H1 (cell line): ENCODE results near the gene BEX3. TPM values are rescaled to one million over a fixed set of nuclear protein-coding genes. Genes with fewer than 3 reads are reported as not detected.

Experiments
- CTCF ChIA-PET: fragments of 300-600 bp; sonication (Branson Sonifier 250); formaldehyde crosslinking; loops from one replicate; lab custom pipeline; 2021; ENCODE audit not compliant: partially characterized antibody; lab: Charles Lee
- POLR2A ChIA-PET: fragments of 300-600 bp; sonication (Branson Sonifier 250); formaldehyde crosslinking; loops from one replicate; lab custom pipeline; 2021; ENCODE audit warnings: inconsistent platforms; ENCODE audit not compliant: partially characterized antibody; lab: Charles Lee
- DNase-seq, 2 experiments: peaks; one replicate each; pipeline versions ENCODE4 v3.0.0 to v3.0.0-alpha.2; 2010 to 2022; ENCODE audit warnings: low spot score in 2 of 2, low read depth in 1 of 2, mixed read lengths in 1 of 2
- FAIRE-seq: peaks from 2 replicates; lab custom pipeline; 2011; peaks lifted over from hg19 to GRCh38; lab: Jason Lieb, UNC
- H2AFZ ChIP-seq: 2 replicates; pipeline ENCODE4 v1.8.1; 2012; ENCODE audit warnings: low read length, inconsistent platforms
- H2AK5ac ChIP-seq: 2 replicates; pipeline ENCODE4 v1.6.1; 2013; ENCODE audit warnings: low read depth, low read length
- H2BK120ac ChIP-seq: replicated peaks from 2 replicates; pipeline ENCODE3; 2013; ENCODE audit warnings: low read depth, low read length, inconsistent platforms
- H2BK12ac ChIP-seq: 2 replicates; pipeline ENCODE4 v1.6.1; 2013; ENCODE audit warnings: low read depth, low read length
- H2BK15ac ChIP-seq: 2 replicates; pipeline ENCODE4 v1.6.1; 2013; ENCODE audit warnings: low read length
- H2BK20ac ChIP-seq: 2 replicates; pipeline ENCODE4 v1.6.1; 2013; ENCODE audit warnings: low read length
- H2BK5ac ChIP-seq: 2 replicates; pipeline ENCODE4 v1.6.1; 2013; ENCODE audit warnings: low read depth, low read length
- H3K14ac ChIP-seq: 2 replicates; pipeline ENCODE4 v1.6.1; 2013; ENCODE audit warnings: inconsistent platforms; ENCODE audit not compliant: insufficient read length
- H3K18ac ChIP-seq: 2 replicates; pipeline ENCODE4 v1.6.1; 2013; ENCODE audit warnings: low read length; ENCODE audit errors: extremely low read depth
- H3K23ac ChIP-seq: 2 replicates; pipeline ENCODE4 v1.6.1; 2013; ENCODE audit warnings: inconsistent platforms; ENCODE audit not compliant: insufficient read length
- H3K23me2 ChIP-seq: 2 replicates; pipeline ENCODE4 v1.6.1; 2013; ENCODE audit warnings: low read depth, low read length
- H3K27ac ChIP-seq: 2 replicates; pipeline ENCODE4 v1.6.1; 2011; ENCODE audit warnings: low read depth, low read length, inconsistent platforms
- H3K27me3 ChIP-seq, 4 experiments: replicated peaks in 1 of 4; 1 replicate in 1 of 4; 2 replicates in 3 of 4; pipeline versions ENCODE4 v1.6.1 to v1.8.1; 2011 to 2013; ENCODE audit warnings: low read length in 3 of 4, mild to moderate bottlenecking in 3 of 4, inconsistent platforms in 2 of 4, mixed read lengths in 2 of 4, moderate library complexity in 1 of 4; ENCODE audit not compliant: control insufficient read depth in 3 of 4, insufficient read depth in 3 of 4; ENCODE audit errors: extremely low read depth in 1 of 4
- H3K36me3 ChIP-seq, 4 experiments: 2 replicates each; pipeline versions ENCODE4 v1.6.1 to v1.8.1; 2011 to 2013; ENCODE audit warnings: mild to moderate bottlenecking in 4 of 4, low read length in 3 of 4, moderate library complexity in 2 of 4, control low read depth in 1 of 4, inconsistent platforms in 1 of 4; ENCODE audit not compliant: insufficient read depth in 4 of 4, control insufficient read depth in 2 of 4
- H3K4ac ChIP-seq: replicated peaks from 2 replicates; pipeline ENCODE3; 2013; ENCODE audit warnings: low read length, low read depth, mixed read lengths, inconsistent platforms; ENCODE audit not compliant: insufficient read length
- H3K4me1 ChIP-seq, 4 experiments: replicated peaks in 1 of 4; 1 replicate in 1 of 4; 2 replicates in 3 of 4; pipeline versions ENCODE4 v1.6.1 to v1.8.1; 2011 to 2013; ENCODE audit warnings: low read length in 3 of 4, inconsistent platforms in 2 of 4, mixed read lengths in 1 of 4; ENCODE audit not compliant: insufficient read depth in 4 of 4, control insufficient read depth in 3 of 4
- H3K4me2 ChIP-seq, 2 experiments: 2 replicates each; pipeline versions ENCODE4 v1.6.1 to v1.8.1; 2011 to 2013; ENCODE audit warnings: low read depth in 2 of 2, low read length in 2 of 2, control low read depth in 1 of 2, inconsistent platforms in 1 of 2, mild to moderate bottlenecking in 1 of 2; ENCODE audit not compliant: insufficient read depth in 1 of 2
- H3K4me3 ChIP-seq, 4 experiments: fragments of 200-600, 300-600 bp in 1 of 4; sonication (generic), shearing (Covaris generic), sonication (Bioruptor Twin) in 1 of 4; 2 replicates each; pipeline versions ENCODE4 v1.5.1 to v1.8.1; 2011 to 2016; ENCODE audit warnings: low read length in 4 of 4, low read depth in 3 of 4, control low read depth in 2 of 4, inconsistent platforms in 2 of 4, mild to moderate bottlenecking in 2 of 4, mixed read lengths in 1 of 4, moderate library complexity in 1 of 4; ENCODE audit not compliant: insufficient read depth in 2 of 4; ENCODE audit errors: extremely low read depth in 1 of 4
- H3K56ac ChIP-seq: replicated peaks from 2 replicates; pipeline ENCODE3; 2013; ENCODE audit warnings: low read depth, mild to moderate bottlenecking, mixed read lengths, low read length, inconsistent platforms; ENCODE audit not compliant: insufficient read length
- H3K79me1 ChIP-seq: 2 replicates; pipeline ENCODE4 v1.6.1; 2013; ENCODE audit warnings: low read depth, low read length, control low read depth
- H3K79me2 ChIP-seq, 2 experiments: 2 replicates each; pipeline versions ENCODE4 v1.6.1 to v1.8.1; 2012 to 2013; ENCODE audit warnings: low read length in 2 of 2, mild to moderate bottlenecking in 2 of 2, inconsistent platforms in 1 of 2; ENCODE audit not compliant: insufficient read depth in 2 of 2, control insufficient read depth in 1 of 2
- H3K9ac ChIP-seq, 4 experiments: replicated peaks in 1 of 4; 1 replicate in 1 of 4; 2 replicates in 3 of 4; pipeline versions ENCODE4 v1.6.1 to v1.8.1; 2011 to 2013; ENCODE audit warnings: low read depth in 3 of 4, low read length in 3 of 4, control low read depth in 2 of 4, mild to moderate bottlenecking in 2 of 4, moderate library complexity in 2 of 4, inconsistent platforms in 1 of 4; ENCODE audit errors: extremely low read depth in 1 of 4
- H3K9me3 ChIP-seq, 2 experiments: 2 replicates each; pipeline versions ENCODE4 v1.6.1 to v1.8.1; 2012 to 2013; ENCODE audit warnings: mild to moderate bottlenecking in 2 of 2, moderate library complexity in 2 of 2, control low read depth in 1 of 2, inconsistent platforms in 1 of 2, low read depth in 1 of 2, low read length in 1 of 2, mixed read lengths in 1 of 2; ENCODE audit not compliant: insufficient read depth in 2 of 2
- H4K20me1 ChIP-seq, 2 experiments: replicated peaks in 1 of 2; 2 replicates each; pipeline versions ENCODE3 to v1.8.1; 2011 to 2013; ENCODE audit warnings: inconsistent platforms in 2 of 2, low read length in 2 of 2, mild to moderate bottlenecking in 1 of 2; ENCODE audit not compliant: insufficient read depth in 2 of 2, control insufficient read depth in 1 of 2
- H4K5ac ChIP-seq: 2 replicates; pipeline ENCODE4 v1.6.1; 2013; ENCODE audit warnings: low read length, low read depth, mixed read lengths, inconsistent platforms; ENCODE audit not compliant: insufficient read length
- H4K8ac ChIP-seq: 2 replicates; pipeline ENCODE4 v1.8.0; 2013; ENCODE audit warnings: mild to moderate bottlenecking, moderate library complexity, low read length, inconsistent platforms; ENCODE audit not compliant: insufficient read depth; ENCODE audit errors: extremely low read depth
- H4K91ac ChIP-seq: replicated peaks from 2 replicates; pipeline ENCODE3; 2013; ENCODE audit warnings: low read length, mixed read lengths, inconsistent platforms; ENCODE audit not compliant: insufficient read length
- ASH2L ChIP-seq: fragments of 200-600, 300-600 bp; sonication (generic); IDR thresholded peaks from one replicate; pipeline ENCODE4 v1.7.1; 2017; ENCODE audit warnings: low read length
- ATF3 ChIP-seq: IDR thresholded peaks from 2 replicates; pipeline ENCODE4 v1.6.1; 2011; ENCODE audit warnings: low read depth, mild to moderate bottlenecking, low read length; ENCODE audit not compliant: insufficient read depth
- BCL11A ChIP-seq, 2 experiments: IDR thresholded peaks; one replicate each; pipeline ENCODE4 v1.6.1; 2011; ENCODE audit warnings: low read depth in 2 of 2, low read length in 2 of 2, mild to moderate bottlenecking in 2 of 2
- CHD2 ChIP-seq: IDR thresholded peaks from 2 replicates; pipeline ENCODE4 v1.6.1; 2012; ENCODE audit warnings: low read length, improper control_type of control experiment
- CTBP2 ChIP-seq: IDR thresholded peaks from 2 replicates; pipeline ENCODE4 v1.7.0; 2011; ENCODE audit warnings: borderline replicate concordance, mild to moderate bottlenecking, moderate library complexity, mixed read lengths, low read length; ENCODE audit not compliant: insufficient read depth, insufficient read length
- NANOG ChIP-seq: IDR thresholded peaks from 2 replicates; pipeline ENCODE4 v1.6.1; 2011; ENCODE audit warnings: low read length, low read depth, mild to moderate bottlenecking, inconsistent platforms; ENCODE audit not compliant: insufficient read depth, poor library complexity, severe bottlenecking
- POLR2AphosphoS5 ChIP-seq: IDR thresholded peaks from 2 replicates; pipeline ENCODE4 v1.6.1; 2011; ENCODE audit warnings: low read depth, low read length
- TAF1 ChIP-seq: IDR thresholded peaks from 2 replicates; pipeline ENCODE4 v1.6.1; 2011; ENCODE audit warnings: mild to moderate bottlenecking, low read depth, low read length
- TBP ChIP-seq: IDR thresholded peaks from 2 replicates; pipeline ENCODE4 v1.6.1; 2011; ENCODE audit warnings: low read depth, low read length, improper control_type of control experiment
- TCF12 ChIP-seq: IDR thresholded peaks from 2 replicates; pipeline ENCODE4 v1.6.1; 2011; ENCODE audit warnings: low read depth, mild to moderate bottlenecking, low read length
- WGBS, 2 experiments: shearing (Covaris generic) in 1 of 2; methylation state at CpG; one replicate each; pipeline versions ENCODE4 v1.1.6 to v1.1.7; 2013 to 2015; ENCODE audit warnings: low lambda C conversion rate in 2 of 2, mixed read lengths in 2 of 2, inconsistent platforms in 1 of 2, low coverage in 1 of 2, missing lambda C conversion rate in 1 of 2; ENCODE audit not compliant: insufficient replicate concordance in 2 of 2, insufficient coverage in 1 of 2, insufficient read length in 1 of 2; ENCODE audit errors: extremely low coverage in 1 of 2, missing lambda C conversion rate in 1 of 2; 5-methylcytosine and 5-hydroxymethylcytosine counted together
- polyA plus RNA-seq, 7 experiments: library from polyadenylated mRNA; depleted of rRNA in 3 of 7; stranded (reverse) in 5 of 7; unstranded in 2 of 7; fragments of >200 nt in 5 of 7; fragments of 200-250 nt in 2 of 7; gene quantifications; 1 replicate in 5 of 7; 2 replicates in 1 of 7; 4 replicates in 1 of 7; pipeline versions ENCODE4 v1.2.1 to v1.2.3, GENCODE V29; 2011 to 2013; ENCODE audit warnings: missing spikeins in 2 of 7, mixed read lengths in 2 of 7
- total RNA-seq: library from RNA; stranded (reverse); fragmentation: NEBNext Ultra II Directional; extraction: Animal tissue kit (Norgen Biotek cat#: 25700); gene quantifications from 2 replicates; pipeline ENCODE4 v1.2.1, GENCODE V29; 2021

The BEX3 gene
- total and polyA plus RNA-seq, 2 of the 8 experiments (the other 6 are each of a cell fraction or from before 2014, with no cell fraction given), result 330 to 366 TPM

- no peak overlapping the region for H3K4me3 ChIP-seq
- H3K4me1 ChIP-seq, result no peaks in the 10 kb centered on the region
- H2AFZ ChIP-seq, result no peak overlapping the region
- H3K27ac ChIP-seq, result no peak overlapping the region
- no peak overlapping the region for H3K18ac ChIP-seq
- no peak overlapping the region for H3K4ac ChIP-seq
- no peaks in the 10 kb centered on the region for H3K79me1 ChIP-seq
- WGBS, 2 experiments, result 100% methylated on average over 1 of the region's 2 CpGs; no CpG with 5 or more reads in 1 of the 2 experiments
- no peak overlapping the region for H2BK20ac ChIP-seq
- DNase-seq (no peak), FAIRE-seq (no peak)
- H3K23ac ChIP-seq, result no peak overlapping the region
- POLR2A ChIA-PET, result interaction anchor here (1.3 kb wide), 1 partner anchor 12 kb away, joined by 3 read pairs; no protein-coding TSS in a partner anchor
- no peak overlapping the region for H2BK120ac ChIP-seq
- no peak overlapping the region for H2AK5ac ChIP-seq
- peaks cover 0 to 13% (median 2%) of the 10 kb centered on the region in 4 experiments; a peak in 2 of 7 replicates for H3K27me3 ChIP-seq
- no peaks in the 10 kb centered on the region for H3K9me3 ChIP-seq
- no peaks in the 10 kb centered on the region for H3K23me2 ChIP-seq
- H4K8ac ChIP-seq, result no peak overlapping the region
- H4K91ac ChIP-seq, result no peak overlapping the region
- no peak overlapping the region for H3K9ac ChIP-seq
- H3K36me3 ChIP-seq, result no peaks in the 10 kb centered on the region
- H3K4me2 ChIP-seq, result no peak overlapping the region
- CTCF ChIA-PET, result no interaction called here
- no peak overlapping the region for H4K5ac ChIP-seq
- H3K14ac ChIP-seq, result no peak overlapping the region
- no peak overlapping the region for H2BK12ac ChIP-seq
- H4K20me1 ChIP-seq, result no peaks in the 10 kb centered on the region
- no peak overlapping the region for H2BK15ac ChIP-seq
- H3K79me2 ChIP-seq, result no peaks in the 10 kb centered on the region
- no peak overlapping the region for H2BK5ac ChIP-seq
- no peak overlapping the region for H3K56ac ChIP-seq
- TF ChIP-seq POLR2AphosphoS5 (no peak), ASH2L (no peak), BCL11A (IDR thresholded peaks at IDR 0.05; ENCODE audit: low read depth in 2 of 2, low read length in 2 of 2) (no peak), ATF3 (no peak), CHD2 (no peak), CTBP2 (no peak), TCF12 (no peak), TAF1 (no peak), TBP (no peak), NANOG (no peak)
Observed at GRCh38 chrX:103396660-103397059, 20.3 kb downstream of the BEX3 start.
